Measurements from ENCODE around the gene CSTF1.

The CSTF1 gene

GRCh38 chr20:56360133-56360907 is 32.1 kb upstream of the CSTF1 start:
- peaks cover 0 to under 1% of the 10 kb centered on the region in 2 donors for H3K36me3 Mint-ChIP-seq
- H3K27me3 Mint-ChIP-seq, result peaks cover 0 to 5% of the 10 kb centered on the region in 2 donors
- no peaks in the 10 kb centered on the region for H3K9me3 Mint-ChIP-seq
- ATAC-seq (replicated peaks) (no peak), DNase-seq (no peak)
- peak overlapping the region; percentile 71 to 85 for H3K4me3 Mint-ChIP-seq
- H3K27ac Mint-ChIP-seq, result peak overlapping the region; percentile 86
- H3K4me1 Mint-ChIP-seq, result peaks cover 9 to 13% of the 10 kb centered on the region in 2 donors

GRCh38 chr20:56360908-56361205 is 31.6 kb upstream of the CSTF1 start:
- H3K9me3 Mint-ChIP-seq, result no peaks in the 10 kb centered on the region
- H3K27me3 Mint-ChIP-seq, result peaks cover 0 to 5% of the 10 kb centered on the region in 2 donors
- peaks cover 9 to 13% of the 10 kb centered on the region in 2 donors for H3K4me1 Mint-ChIP-seq
- DNase-seq (no peak), ATAC-seq (replicated peaks) (no peak)
- no peak overlapping the region for H3K27ac Mint-ChIP-seq
- peaks cover 0 to 3% of the 10 kb centered on the region in 2 donors for H3K36me3 Mint-ChIP-seq
- H3K4me3 Mint-ChIP-seq, result no peak overlapping the region

- Mint-ChIP-seq H3K27ac (no peak overlapping the region), H3K36me3 (peaks cover 0 to 3% of the 10 kb centered on the region in 2 donors), H3K27me3 (peaks cover 0 to 5% of the 10 kb centered on the region in 2 donors), H3K4me3 (no peak overlapping the region), H3K9me3 (no peaks in the 10 kb centered on the region), H3K4me1 (peaks cover 9 to 13% of the 10 kb centered on the region in 2 donors)
- DNase-seq, result no peak
- ATAC-seq (replicated peaks), result no peak
Measured at GRCh38 chr20:56361900-56362299, 30.5 kb upstream of the CSTF1 start.

GRCh38 chr20:56362833-56363413 is 29.5 kb upstream of the CSTF1 start:
- H3K9me3 Mint-ChIP-seq, result no peaks in the 10 kb centered on the region
- H3K4me1 Mint-ChIP-seq, result peaks cover 9 to 13% of the 10 kb centered on the region in 2 donors
- ATAC-seq (replicated peaks) (no peak), DNase-seq (no peak)
- no peak overlapping the region for H3K4me3 Mint-ChIP-seq
- H3K36me3 Mint-ChIP-seq, result peaks cover 0 to 3% of the 10 kb centered on the region in 2 donors
- peaks cover 0 to 5% of the 10 kb centered on the region in 2 donors for H3K27me3 Mint-ChIP-seq
- H3K27ac Mint-ChIP-seq, result no peak overlapping the region

- Mint-ChIP-seq H3K27me3 (peaks cover 0 to 5% of the 10 kb centered on the region in 2 donors), H3K27ac (no peak overlapping the region), H3K36me3 (peaks cover 3% of the 10 kb centered on the region in 2 donors), H3K4me1 (peaks cover 9 to 13% of the 10 kb centered on the region in 2 donors), H3K9me3 (no peaks in the 10 kb centered on the region), H3K4me3 (no peak overlapping the region)
- ATAC-seq (replicated peaks) (no peak), DNase-seq (no peak)
Measured at GRCh38 chr20:56363491-56363890, 29.0 kb upstream of the CSTF1 start.

- no peak for ATAC-seq (replicated peaks)
- H3K4me3 Mint-ChIP-seq, result no peak overlapping the region
Measured at GRCh38 chr20:56368351-56369134, 23.9 kb upstream of the CSTF1 start.

GRCh38 chr20:56369179-56369578 is 23.3 kb upstream of the CSTF1 start:
- no peaks in the 10 kb centered on the region for H3K4me1 Mint-ChIP-seq
- ATAC-seq (replicated peaks) (no peak), DNase-seq (no peak)
- no peaks in the 10 kb centered on the region for H3K9me3 Mint-ChIP-seq
- no peaks in the 10 kb centered on the region for H3K27me3 Mint-ChIP-seq
- no peak overlapping the region for H3K27ac Mint-ChIP-seq
- H3K4me3 Mint-ChIP-seq, result no peak overlapping the region
- H3K36me3 Mint-ChIP-seq, result peaks cover 12 to 23% of the 10 kb centered on the region in 2 donors

More at GRCh38 chr20:56368351-56369134, 23.9 kb upstream of the CSTF1 start:
- Mint-ChIP-seq H3K36me3 (peaks cover 12 to 21% of the 10 kb centered on the region in 2 donors), H3K27me3 (no peaks in the 10 kb centered on the region), H3K27ac (no peak overlapping the region), H3K4me1 (no peaks in the 10 kb centered on the region), H3K9me3 (no peaks in the 10 kb centered on the region)
- no peak for DNase-seq

GRCh38 chr20:56371977-56372376 is 20.5 kb upstream of the CSTF1 start:
- peaks cover 0 to 1% of the 10 kb centered on the region in 2 donors for H3K4me1 Mint-ChIP-seq
- H3K36me3 Mint-ChIP-seq, result peaks cover 16 to 25% of the 10 kb centered on the region in 2 donors
- ATAC-seq (replicated peaks) (no peak), DNase-seq (no peak)
- no peak overlapping the region for H3K4me3 Mint-ChIP-seq
- no peak overlapping the region for H3K27ac Mint-ChIP-seq
- no peaks in the 10 kb centered on the region for H3K9me3 Mint-ChIP-seq
- no peaks in the 10 kb centered on the region for H3K27me3 Mint-ChIP-seq

- peaks cover 16 to 28% of the 10 kb centered on the region in 2 donors for H3K36me3 Mint-ChIP-seq
- DNase-seq (no peak), ATAC-seq (replicated peaks) (no peak)
- peaks cover 0 to 1% of the 10 kb centered on the region in 2 donors for H3K4me1 Mint-ChIP-seq
- no peak overlapping the region for H3K27ac Mint-ChIP-seq
- no peaks in the 10 kb centered on the region for H3K27me3 Mint-ChIP-seq
- no peak overlapping the region for H3K4me3 Mint-ChIP-seq
- H3K9me3 Mint-ChIP-seq, result no peaks in the 10 kb centered on the region
Measured at GRCh38 chr20:56372850-56373249, 19.6 kb upstream of the CSTF1 start.

- DNase-seq (no peak), ATAC-seq (replicated peaks) (peak in 1 of 2 donors; percentile 38)
- H3K36me3 Mint-ChIP-seq, result peaks cover 16 to 39% of the 10 kb centered on the region in 2 donors
- no peaks in the 10 kb centered on the region for H3K27me3 Mint-ChIP-seq
- no peak overlapping the region for H3K27ac Mint-ChIP-seq
- no peaks in the 10 kb centered on the region for H3K9me3 Mint-ChIP-seq
- H3K4me3 Mint-ChIP-seq, result no peak overlapping the region
- H3K4me1 Mint-ChIP-seq, result peaks cover 0 to 1% of the 10 kb centered on the region in 2 donors
Measured at GRCh38 chr20:56373942-56374341, 18.5 kb upstream of the CSTF1 start.

- no peak overlapping the region for H3K27ac Mint-ChIP-seq
- no peaks in the 10 kb centered on the region for H3K9me3 Mint-ChIP-seq
- peaks cover 9 to 32% of the 10 kb centered on the region in 2 donors for H3K36me3 Mint-ChIP-seq
- DNase-seq (no peak), ATAC-seq (replicated peaks) (no peak)
- no peak overlapping the region for H3K4me3 Mint-ChIP-seq
- no peaks in the 10 kb centered on the region for H3K27me3 Mint-ChIP-seq
- peaks cover 0 to 1% of the 10 kb centered on the region in 2 donors for H3K4me1 Mint-ChIP-seq
Measured at GRCh38 chr20:56376331-56376730, 16.1 kb upstream of the CSTF1 start.

GRCh38 chr20:56378386-56378785 is 14.1 kb upstream of the CSTF1 start:
- Mint-ChIP-seq H3K9me3 (no peaks in the 10 kb centered on the region), H3K36me3 (peaks cover 9 to 33% of the 10 kb centered on the region in 2 donors), H3K4me3 (no peak overlapping the region), H3K4me1 (peaks cover 0 to 3% of the 10 kb centered on the region in 2 donors), H3K27me3 (no peaks in the 10 kb centered on the region), H3K27ac (no peak overlapping the region)
- ATAC-seq (replicated peaks), result no peak
- DNase-seq, result no peak

- peaks cover 0 to 3% of the 10 kb centered on the region in 2 donors for H3K4me1 Mint-ChIP-seq
Measured at GRCh38 chr20:56380375-56380774, 12.1 kb upstream of the CSTF1 start.

GRCh38 chr20:56381501-56381900 is 10.9 kb upstream of the CSTF1 start:
- no peak overlapping the region for H3K4me3 Mint-ChIP-seq
- DNase-seq (no peak), ATAC-seq (replicated peaks) (no peak)
- H3K4me1 Mint-ChIP-seq, result peaks cover 0 to 2% of the 10 kb centered on the region in 2 donors
- no peaks in the 10 kb centered on the region for H3K27me3 Mint-ChIP-seq
- peaks cover 20 to 37% of the 10 kb centered on the region in 2 donors for H3K36me3 Mint-ChIP-seq
- no peaks in the 10 kb centered on the region for H3K9me3 Mint-ChIP-seq
- H3K27ac Mint-ChIP-seq, result no peak overlapping the region

More at GRCh38 chr20:56380375-56380774, 12.1 kb upstream of the CSTF1 start:
- no peak overlapping the region for H3K27ac Mint-ChIP-seq
- ATAC-seq (replicated peaks) (no peak), DNase-seq (no peak)
- H3K4me3 Mint-ChIP-seq, result no peak overlapping the region
- no peaks in the 10 kb centered on the region for H3K9me3 Mint-ChIP-seq
- peaks cover 13 to 36% of the 10 kb centered on the region in 2 donors for H3K36me3 Mint-ChIP-seq
- no peaks in the 10 kb centered on the region for H3K27me3 Mint-ChIP-seq

Measured in stimulated activated naive B cell treated with anti-CD40 and anti-IgM and Interleukin-4, amounts not matched to agents 10 μg/mL and 1 μg/mL and 100 μg/mL, for 72 hours (primary cell).